Brain microvascular endothelial cell (primary cell): Measurements from ENCODE around the gene OLFML1.

Source experiments
- DNase-seq: peaks from one replicate; pipeline ENCODE4 v3.0.0-alpha.2; 2020
- H3K27ac ChIP-seq: fragments of 250-450 bp; sonication (Bioruptor Pico); 2 replicates; pipeline ENCODE4 v1.5.1; 2020; ENCODE audit warnings: mild to moderate bottlenecking, moderate library complexity
- H3K27me3 ChIP-seq: fragments of 250-450 bp; sonication (Bioruptor Pico); replicated peaks from 2 replicates; pipeline ENCODE4 v1.5.1; 2020; ENCODE audit warnings: mild to moderate bottlenecking
- H3K36me3 ChIP-seq: fragments of 250-450 bp; sonication (Bioruptor Pico); replicated peaks from 2 replicates; pipeline ENCODE4 v1.5.1; 2020; ENCODE audit warnings: mild to moderate bottlenecking
- H3K4me3 ChIP-seq: 2 replicates; pipeline ENCODE4 v1.5.1; 2011; ENCODE audit warnings: low read depth, mild to moderate bottlenecking, control low read depth, low read length, moderate library complexity
- CTCF ChIP-seq: IDR thresholded peaks from 2 replicates; pipeline ENCODE4 v1.5.1; 2011; ENCODE audit warnings: low read depth, mild to moderate bottlenecking, moderate library complexity, low read length, control low read depth, inconsistent platforms; ENCODE audit errors: missing control alignments
- in situ Hi-C: cut with HindIII; loops from 2 replicates; pipeline ENCODE4 v1.10.0; 2017; ENCODE audit warnings: low sequenced_read_pairs, low pct_ligation_motif_present

OLFML1 gene

GRCh38 chr11:7530013-7530640 is 44.8 kb downstream of the OLFML1 start:
- H3K27me3 ChIP-seq: no peaks in the 10 kb centered on the region
- no peak for DNase-seq
- no peaks in the 10 kb centered on the region for H3K36me3 ChIP-seq
- H3K4me3 ChIP-seq: no peak overlapping the region
- H3K27ac ChIP-seq: no peak overlapping the region
- no peak for TF ChIP-seq CTCF
- in situ Hi-C loops: no loop called here

GRCh38 chr11:7531011-7531410 is 45.7 kb downstream of the OLFML1 start:
- Histone ChIP-seq H3K27ac (no peak overlapping the region), H3K4me3 (no peak overlapping the region), H3K36me3 (no peaks in the 10 kb centered on the region), H3K27me3 (no peaks in the 10 kb centered on the region)
- DNase-seq: no peak
- no peak for TF ChIP-seq CTCF
- in situ Hi-C loops: no loop called here

- H3K4me3 ChIP-seq: no peak overlapping the region
- no peak for DNase-seq
- in situ Hi-C loops: no loop called here
Measured at GRCh38 chr11:7532405-7533145, 47.3 kb downstream of the OLFML1 start.

GRCh38 chr11:7533199-7534041 is 48.1 kb downstream of the OLFML1 start:
- in situ Hi-C loops: no loop called here
- Histone ChIP-seq H3K27me3 (no peaks in the 10 kb centered on the region), H3K27ac (no peak overlapping the region), H3K36me3 (no peaks in the 10 kb centered on the region), H3K4me3 (no peak overlapping the region)
- no peak for TF ChIP-seq CTCF
- no peak for DNase-seq

More at GRCh38 chr11:7532405-7533145, 47.3 kb downstream of the OLFML1 start:
- H3K27ac ChIP-seq: no peak overlapping the region
- no peak for TF ChIP-seq CTCF
- no peaks in the 10 kb centered on the region for H3K27me3 ChIP-seq
- no peaks in the 10 kb centered on the region for H3K36me3 ChIP-seq

GRCh38 chr11:7534042-7534378 is 48.7 kb downstream of the OLFML1 start:
- Histone ChIP-seq H3K4me3 (no peak overlapping the region), H3K36me3 (no peaks in the 10 kb centered on the region), H3K27ac (no peak overlapping the region), H3K27me3 (no peaks in the 10 kb centered on the region)
- in situ Hi-C loops: no loop called here
- TF ChIP-seq CTCF: no peak
- DNase-seq: no peak
